ENCODE results near the gene LINC00632. TPM values are rescaled to one million over a fixed set of nuclear protein-coding genes. Genes with fewer than 3 reads are reported as not detected.

The LINC00632 gene
- polyA plus RNA-seq, 1 donor, result 4.5 TPM

GRCh38 chrX:140815868-140816267, 106.3 kb downstream of the LINC00632 start:
- H3K36me3 ChIP-seq (ENCODE audit: control insufficient read depth, insufficient read depth, low read length), result no peaks in the 10 kb centered on the region
- no CpG with 5 or more reads among the region's 6 CpGs for WGBS (ENCODE audit: insufficient coverage, low lambda C conversion rate)
- H3K27me3 ChIP-seq (ENCODE audit: control insufficient read depth, insufficient read depth, low read length), result no peaks in the 10 kb centered on the region
- DNase-seq, result no peak
- no peaks in the 10 kb centered on the region for H3K4me1 ChIP-seq (ENCODE audit: control insufficient read depth, insufficient read depth, low read length)
- H3K9me3 ChIP-seq (ENCODE audit: control insufficient read depth, low read depth, low read length), result no peaks in the 10 kb centered on the region
- no peak overlapping the region for H3K27ac ChIP-seq (ENCODE audit: low read length)
- H3K4me3 ChIP-seq (ENCODE audit: low read length), result no peak overlapping the region

DNA sequence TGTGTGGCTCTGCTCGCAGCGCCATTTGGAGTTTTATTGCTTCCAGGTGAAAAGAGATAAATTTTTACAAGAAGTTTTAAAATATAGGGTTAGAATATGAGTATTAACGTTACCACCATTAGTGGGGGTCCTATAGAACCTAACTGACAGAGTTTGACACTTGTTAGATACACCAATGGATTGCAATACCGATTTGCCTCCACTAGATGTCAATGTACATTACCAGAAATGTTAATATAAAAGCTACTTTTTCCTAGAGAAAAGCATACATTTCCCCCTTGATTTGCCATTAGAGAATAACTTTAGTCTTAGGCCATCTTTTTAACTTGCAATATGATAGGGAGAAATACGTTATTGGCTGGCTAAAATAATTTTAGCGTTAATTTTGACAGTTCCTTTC, 108.4 kb downstream of the LINC00632 start:
- no peak for DNase-seq
- Histone ChIP-seq H3K36me3 (ENCODE audit: control insufficient read depth, insufficient read depth, low read length) (no peaks in the 10 kb centered on the region), H3K4me1 (ENCODE audit: control insufficient read depth, insufficient read depth, low read length) (no peaks in the 10 kb centered on the region), H3K27ac (ENCODE audit: low read length) (no peak overlapping the region), H3K9me3 (ENCODE audit: control insufficient read depth, low read depth, low read length) (no peaks in the 10 kb centered on the region), H3K27me3 (ENCODE audit: control insufficient read depth, insufficient read depth, low read length) (no peaks in the 10 kb centered on the region), H3K4me3 (ENCODE audit: low read length) (no peak overlapping the region)
- WGBS (ENCODE audit: insufficient coverage, low lambda C conversion rate), result 53% methylated on average over 2 of the region's 6 CpGs

GRCh38 chrX:140821280-140821679, 111.7 kb downstream of the LINC00632 start:
- no peaks in the 10 kb centered on the region for H3K9me3 ChIP-seq (ENCODE audit: control insufficient read depth, low read depth, low read length)
- no peaks in the 10 kb centered on the region for H3K4me1 ChIP-seq (ENCODE audit: control insufficient read depth, insufficient read depth, low read length)
- no peaks in the 10 kb centered on the region for H3K27me3 ChIP-seq (ENCODE audit: control insufficient read depth, insufficient read depth, low read length)
- H3K4me3 ChIP-seq (ENCODE audit: low read length), result no peak overlapping the region
- no peaks in the 10 kb centered on the region for H3K36me3 ChIP-seq (ENCODE audit: control insufficient read depth, insufficient read depth, low read length)
- no CpG with 5 or more reads among the region's 3 CpGs for WGBS (ENCODE audit: insufficient coverage, low lambda C conversion rate)
- H3K27ac ChIP-seq (ENCODE audit: low read length), result no peak overlapping the region
- DNase-seq, result no peak

GRCh38 chrX:140822184-140822583, 112.6 kb downstream of the LINC00632 start:
- DNase-seq, result no peak
- no peaks in the 10 kb centered on the region for H3K36me3 ChIP-seq (ENCODE audit: control insufficient read depth, insufficient read depth, low read length)
- WGBS (ENCODE audit: insufficient coverage, low lambda C conversion rate), result no CpG with 5 or more reads among the region's 1 CpG
- H3K9me3 ChIP-seq (ENCODE audit: control insufficient read depth, low read depth, low read length), result no peaks in the 10 kb centered on the region
- H3K27me3 ChIP-seq (ENCODE audit: control insufficient read depth, insufficient read depth, low read length), result no peaks in the 10 kb centered on the region
- no peak overlapping the region for H3K4me3 ChIP-seq (ENCODE audit: low read length)
- H3K4me1 ChIP-seq (ENCODE audit: control insufficient read depth, insufficient read depth, low read length), result no peaks in the 10 kb centered on the region
- H3K27ac ChIP-seq (ENCODE audit: low read length), result no peak overlapping the region

DNA sequence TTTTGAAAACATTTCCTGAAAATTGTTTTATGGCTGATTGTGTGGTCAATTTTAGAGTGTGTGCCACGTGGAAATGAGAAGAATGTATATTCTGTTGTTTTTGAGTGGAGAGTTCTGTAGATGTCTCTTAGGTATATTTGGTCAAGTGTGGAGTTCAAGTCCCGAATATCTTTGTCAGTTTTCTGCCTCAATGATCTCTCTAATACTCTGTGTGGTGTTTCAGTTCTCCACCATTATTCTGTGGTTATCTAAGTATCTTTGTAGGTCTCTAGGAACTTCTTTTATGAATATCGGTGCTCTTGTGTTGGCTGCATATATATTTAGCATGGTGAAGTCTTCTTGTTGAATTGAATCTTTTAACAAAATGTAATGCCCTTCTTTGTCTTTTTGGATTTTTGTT, 113.3 kb downstream of the LINC00632 start:
- Histone ChIP-seq H3K4me3 (ENCODE audit: low read length) (no peak overlapping the region), H3K4me1 (ENCODE audit: control insufficient read depth, insufficient read depth, low read length) (no peaks in the 10 kb centered on the region), H3K27me3 (ENCODE audit: control insufficient read depth, insufficient read depth, low read length) (no peaks in the 10 kb centered on the region), H3K36me3 (ENCODE audit: control insufficient read depth, insufficient read depth, low read length) (no peaks in the 10 kb centered on the region), H3K27ac (ENCODE audit: low read length) (no peak overlapping the region), H3K9me3 (ENCODE audit: control insufficient read depth, low read depth, low read length) (no peaks in the 10 kb centered on the region)
- no peak for DNase-seq
- WGBS (ENCODE audit: insufficient coverage, low lambda C conversion rate), result no CpG with 5 or more reads among the region's 3 CpGs

GRCh38 chrX:140836874-140837273, 127.3 kb downstream of the LINC00632 start:
- Histone ChIP-seq H3K36me3 (ENCODE audit: control insufficient read depth, insufficient read depth, low read length) (no peaks in the 10 kb centered on the region), H3K27ac (ENCODE audit: low read length) (no peak overlapping the region), H3K9me3 (ENCODE audit: control insufficient read depth, low read depth, low read length) (no peaks in the 10 kb centered on the region), H3K27me3 (ENCODE audit: control insufficient read depth, insufficient read depth, low read length) (no peaks in the 10 kb centered on the region), H3K4me3 (ENCODE audit: low read length) (no peak overlapping the region), H3K4me1 (ENCODE audit: control insufficient read depth, insufficient read depth, low read length) (no peaks in the 10 kb centered on the region)
- no peak for DNase-seq
- WGBS (ENCODE audit: insufficient coverage, low lambda C conversion rate), result no CpG with 5 or more reads among the region's 2 CpGs

Other genes with a start within 250 kb of the LINC00632 start
- gene SOX3, start 204.7 kb upstream of the LINC00632 start, polyA plus RNA-seq, result not detected

Measured in large intestine (tissue), 3 donors.